Panc1 (cell line): Measurements from ENCODE around the gene MYLK2. TPM values are rescaled to one million over a fixed set of nuclear protein-coding genes. Genes with fewer than 3 reads are reported as not detected.
A peak's percentile ranks its signal among the peaks of the same experiment; 100 is the strongest.

Source experiments
- ATAC-seq: fragments of 200-7000 bp; cut with Tn5 transposase; 2 replicates; pipeline ENCODE4 v1.9.1; 2020; ENCODE audit warnings: mild to moderate bottlenecking, moderate library complexity
- BruUV-seq: library from RNA; stranded (reverse); fragments of 400-500 nt; replicated peaks from 2 replicates; lab custom pipeline; 2021; lab: Mats Ljungman, UMichigan
- CTCF ChIA-PET: fragments of 300-600 bp; sonication (Branson Sonifier 250); formaldehyde crosslinking; loops from one replicate; lab custom pipeline; 2022; ENCODE audit warnings: antibody characterized with exemption; lab: Charles Lee
- POLR2A ChIA-PET: fragments of 300-600 bp; sonication (Branson Sonifier 250); formaldehyde crosslinking; loops from one replicate; lab custom pipeline; 2022; ENCODE audit warnings: antibody characterized with exemption; lab: Charles Lee
- DNase-seq: peaks from one replicate; pipeline ENCODE4 v3.0.0-alpha.2; 2010; ENCODE audit warnings: low read depth, low spot score
- H3K27ac ChIP-seq: 2 replicates; pipeline ENCODE4 v1.5.1; 2011; ENCODE audit warnings: mild to moderate bottlenecking, low read length, inconsistent platforms
- H3K27me3 ChIP-seq: fragments of 200-500 bp; sonication (Bioruptor generic); 2 replicates; pipeline ENCODE4 v1.6.0; 2014; ENCODE audit warnings: low read length, inconsistent platforms; ENCODE audit not compliant: control insufficient read depth, insufficient read depth
- H3K36me3 ChIP-seq: fragments of 200-500 bp; sonication (Bioruptor generic); 2 replicates; pipeline ENCODE4 v1.5.1; 2014; ENCODE audit warnings: inconsistent platforms, mild to moderate bottlenecking, low read length, moderate library complexity; ENCODE audit not compliant: control insufficient read depth, insufficient read depth
- H3K4me1 ChIP-seq: 2 replicates; pipeline ENCODE4 v1.5.1; 2011; ENCODE audit warnings: inconsistent platforms, mild to moderate bottlenecking, low read length, moderate library complexity; ENCODE audit not compliant: control insufficient read depth, insufficient read depth
- H3K4me3 ChIP-seq, 2 experiments: 2 replicates each; pipeline ENCODE4 v1.5.1; 2011 to 2012; ENCODE audit warnings: low read depth in 2 of 2, low read length in 2 of 2, mild to moderate bottlenecking in 2 of 2, inconsistent platforms in 1 of 2, moderate library complexity in 1 of 2
- H3K9me3 ChIP-seq: fragments of 200-500 bp; sonication (Bioruptor generic); 2 replicates; pipeline ENCODE4 v1.5.1; 2014; ENCODE audit warnings: low read depth, mild to moderate bottlenecking, inconsistent platforms, low read length, moderate library complexity; ENCODE audit not compliant: control insufficient read depth, insufficient read depth
- CTCF ChIP-seq: fragments of 450-650 bp; IDR thresholded peaks from 2 replicates; pipeline ENCODE4 v1.5.1; 2017; ENCODE audit warnings: mild to moderate bottlenecking
- POLR2AphosphoS5 ChIP-seq: IDR thresholded peaks from 2 replicates; pipeline ENCODE4 v1.6.1; 2012; ENCODE audit warnings: mild to moderate bottlenecking, low read depth, low read length, moderate library complexity
- SIN3A ChIP-seq: IDR thresholded peaks from 2 replicates; pipeline ENCODE4 v1.6.1; 2012; ENCODE audit warnings: low read depth, mild to moderate bottlenecking, low read length, moderate library complexity, borderline replicate concordance; ENCODE audit not compliant: insufficient read depth
- TCF7L2 ChIP-seq: IDR thresholded peaks from 2 replicates; pipeline ENCODE4 v1.6.1; 2011; ENCODE audit warnings: mild to moderate bottlenecking, low read depth, low read length, inconsistent platforms
- in situ Hi-C: cut with HindIII; loops from 2 replicates; pipeline ENCODE4 v1.10.0; 2016; ENCODE audit warnings: low sequenced_read_pairs, low pct_unique_long_range_greater_than_20kb
- intact Hi-C: fragments of 100-400 bp; cut with micrococcal nuclease; formaldehyde crosslinking; loops from one replicate; pipeline ENCODE4 v1.10.0; 2022; ENCODE audit not compliant: unreplicated experiment
- total RNA-seq: library from RNA; stranded (reverse); gene quantifications from one replicate; pipeline ENCODE4 v1.2.1, GENCODE V29; 2021; ENCODE audit not compliant: unreplicated experiment
- TF ChIP-seq, protein P1 (sequence below), 2 experiments: IDR thresholded peaks; 2 replicates each; pipeline ENCODE4 v1.6.1; 2011 to 2012; ENCODE audit warnings: low read depth in 2 of 2, control low read depth in 1 of 2, low read length in 1 of 2, mild to moderate bottlenecking in 1 of 2, moderate library complexity in 1 of 2; ENCODE audit not compliant: insufficient read depth in 1 of 2

Gene MYLK2
- total RNA-seq, 1 experiment from 2014 or later, result 0.87 TPM

DNA sequence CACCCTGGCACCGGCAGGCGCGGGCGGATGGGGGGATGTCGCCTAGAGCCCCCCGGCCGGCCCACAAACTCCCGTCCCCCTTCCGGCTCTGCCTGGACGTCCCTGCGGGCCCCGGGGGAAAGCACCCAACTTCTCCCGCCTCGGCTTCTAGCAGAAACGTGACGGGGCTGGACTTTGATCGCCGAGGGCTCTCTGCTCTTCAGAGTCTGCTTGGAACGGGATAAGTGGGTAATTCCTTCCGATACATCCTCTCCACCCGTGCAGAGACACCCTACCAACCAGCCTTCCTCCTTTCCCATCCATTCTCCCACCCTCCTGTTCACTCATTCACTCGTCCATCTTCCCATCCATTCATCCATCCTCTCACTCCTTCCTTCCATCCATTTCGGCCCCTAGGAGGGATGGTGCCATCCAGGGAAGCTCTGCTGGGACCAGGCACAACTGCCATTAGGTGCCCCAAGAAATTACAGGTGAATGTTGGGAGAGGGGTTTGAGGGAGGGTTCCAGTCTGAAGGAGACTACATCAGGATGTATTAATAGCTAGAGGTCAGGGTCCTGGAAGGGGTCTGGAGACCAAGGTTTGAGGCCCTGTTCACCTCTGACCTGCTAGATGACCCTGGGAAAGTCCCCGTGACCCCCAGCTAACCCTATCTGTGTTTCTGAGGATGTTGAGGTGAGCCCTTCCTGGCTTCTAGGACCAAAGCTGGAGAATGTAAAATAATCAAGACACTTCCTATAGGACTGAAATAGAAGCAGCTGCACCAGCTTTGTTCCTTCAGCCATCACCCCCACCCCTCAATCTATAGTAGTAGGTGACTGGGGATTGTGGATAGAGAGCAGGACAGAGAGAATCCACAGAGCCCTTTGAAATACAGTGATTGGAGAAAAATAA, 51.8 kb downstream of the MYLK2 start:
- no peaks in the 10 kb centered on the region for H3K9me3 ChIP-seq
- no peaks in the 10 kb centered on the region for H3K36me3 ChIP-seq
- no TSS peak for BruUV-seq
- in situ Hi-C loops (no loop called here), intact Hi-C loops (no loop called here)
- ChIA-PET POLR2A (interaction anchor here (1.2 kb wide), 1 partner anchor 105 kb away, joined by 3 read pairs; no protein-coding TSS in a partner anchor), CTCF (interaction anchor here (0.8 kb wide), 2 partner anchors 24 to 160 kb away, joined by 3 to 4 read pairs; no protein-coding TSS in a partner anchor)
- peaks cover 3% of the 10 kb centered on the region; the same call in 1 of the 2 replicates for H3K27me3 ChIP-seq
- TF ChIP-seq, protein P1, sequence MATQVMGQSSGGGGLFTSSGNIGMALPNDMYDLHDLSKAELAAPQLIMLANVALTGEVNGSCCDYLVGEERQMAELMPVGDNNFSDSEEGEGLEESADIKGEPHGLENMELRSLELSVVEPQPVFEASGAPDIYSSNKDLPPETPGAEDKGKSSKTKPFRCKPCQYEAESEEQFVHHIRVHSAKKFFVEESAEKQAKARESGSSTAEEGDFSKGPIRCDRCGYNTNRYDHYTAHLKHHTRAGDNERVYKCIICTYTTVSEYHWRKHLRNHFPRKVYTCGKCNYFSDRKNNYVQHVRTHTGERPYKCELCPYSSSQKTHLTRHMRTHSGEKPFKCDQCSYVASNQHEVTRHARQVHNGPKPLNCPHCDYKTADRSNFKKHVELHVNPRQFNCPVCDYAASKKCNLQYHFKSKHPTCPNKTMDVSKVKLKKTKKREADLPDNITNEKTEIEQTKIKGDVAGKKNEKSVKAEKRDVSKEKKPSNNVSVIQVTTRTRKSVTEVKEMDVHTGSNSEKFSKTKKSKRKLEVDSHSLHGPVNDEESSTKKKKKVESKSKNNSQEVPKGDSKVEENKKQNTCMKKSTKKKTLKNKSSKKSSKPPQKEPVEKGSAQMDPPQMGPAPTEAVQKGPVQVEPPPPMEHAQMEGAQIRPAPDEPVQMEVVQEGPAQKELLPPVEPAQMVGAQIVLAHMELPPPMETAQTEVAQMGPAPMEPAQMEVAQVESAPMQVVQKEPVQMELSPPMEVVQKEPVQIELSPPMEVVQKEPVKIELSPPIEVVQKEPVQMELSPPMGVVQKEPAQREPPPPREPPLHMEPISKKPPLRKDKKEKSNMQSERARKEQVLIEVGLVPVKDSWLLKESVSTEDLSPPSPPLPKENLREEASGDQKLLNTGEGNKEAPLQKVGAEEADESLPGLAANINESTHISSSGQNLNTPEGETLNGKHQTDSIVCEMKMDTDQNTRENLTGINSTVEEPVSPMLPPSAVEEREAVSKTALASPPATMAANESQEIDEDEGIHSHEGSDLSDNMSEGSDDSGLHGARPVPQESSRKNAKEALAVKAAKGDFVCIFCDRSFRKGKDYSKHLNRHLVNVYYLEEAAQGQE (IDR thresholded peaks at IDR 0.05; ENCODE audit: insufficient read depth in 1 of 2, low read depth in 2 of 2, low read length in 1 of 2), result no peak
- TF ChIP-seq SIN3A (no peak), CTCF (no peak), POLR2AphosphoS5 (no peak), TCF7L2 (no peak)
- DNase-seq, result no peak
- H3K4me1 ChIP-seq, result no peaks in the 10 kb centered on the region; the same call in 1 of the 2 replicates
- ATAC-seq, result peak; percentile 31
- H3K4me3 ChIP-seq, result peak overlapping the region; percentile 52 to 66
- peak overlapping the region; percentile 18 for H3K27ac ChIP-seq

- Histone ChIP-seq H3K9me3 (no peaks in the 10 kb centered on the region), H3K27ac (peak overlapping the region; percentile 18; the same call in 1 of the 2 replicates), H3K4me1 (no peaks in the 10 kb centered on the region; the same call in 1 of the 2 replicates), H3K36me3 (no peaks in the 10 kb centered on the region), H3K27me3 (peaks cover 3% of the 10 kb centered on the region; the same call in 1 of the 2 replicates), H3K4me3 (no peak overlapping the region)
- CTCF ChIA-PET, result interaction anchor here (0.8 kb wide), 2 partner anchors 25 to 160 kb away, joined by 3 to 4 read pairs; no protein-coding TSS in a partner anchor
- POLR2A ChIA-PET, result interaction anchor here (1.2 kb wide), 1 partner anchor 105 kb away, joined by 3 read pairs; no protein-coding TSS in a partner anchor
- ATAC-seq (no peak), DNase-seq (no peak)
- in situ Hi-C loops (no loop called here), intact Hi-C loops (no loop called here)
- TF ChIP-seq TCF7L2, result no peak
- TF ChIP-seq, protein P1 (IDR thresholded peaks at IDR 0.05; ENCODE audit: insufficient read depth in 1 of 2, low read depth in 2 of 2, low read length in 1 of 2), result no peak
- no peak for TF ChIP-seq SIN3A
- no peak for TF ChIP-seq POLR2AphosphoS5
- no peak for TF ChIP-seq CTCF
- no TSS peak for BruUV-seq
Observed at GRCh38 chr20:31871618-31871954, 52.4 kb downstream of the MYLK2 start.
